Prostate gland (tissue), 2 donors: ENCODE results near the gene ARHGAP24. TPM values are rescaled to one million over a fixed set of nuclear protein-coding genes. Genes with fewer than 3 reads are reported as not detected.

Source experiments
- DNase-seq: peaks from one replicate; pipeline ENCODE4 v3.0.0-alpha.2; 2019; ENCODE audit warnings: low spot score
- H3K27ac ChIP-seq, 2 donors: fragments of 200-600 bp; sonication (generic); 2 replicates each; pipeline ENCODE4 v1.5.1; 2017 to 2019
- H3K27me3 ChIP-seq: fragments of 200-600 bp; sonication (generic); replicated peaks from 2 replicates; pipeline ENCODE4 v1.5.1; 2019; ENCODE audit not compliant: insufficient read depth
- H3K36me3 ChIP-seq, 2 donors: fragments of 200-600 bp; sonication (generic); 1 replicate in 1 of 2; 2 replicates in 1 of 2; pipeline versions ENCODE4 v1.5.1 to v1.8.1; 2017 to 2019
- H3K4me1 ChIP-seq: fragments of 200-600 bp; sonication (generic); replicated peaks from 2 replicates; pipeline ENCODE4 v1.5.1; 2019
- H3K4me3 ChIP-seq, 2 donors: fragments of 200-600 bp; sonication (generic); 2 replicates each; pipeline ENCODE4 v1.5.1; 2017 to 2019
- H3K9me3 ChIP-seq: fragments of 200-600 bp; sonication (generic); 2 replicates; pipeline ENCODE4 v1.5.1; 2017
- POLR2A ChIP-seq: fragments of 450-650 bp; IDR thresholded peaks from one replicate; pipeline ENCODE4 v1.6.1; 2016; ENCODE audit warnings: antibody characterized with exemption, mild to moderate bottlenecking
- POLR2AphosphoS5 ChIP-seq: sonication (generic); formaldehyde crosslinking; IDR thresholded peaks from one replicate; pipeline ENCODE4 v1.6.1; 2017; ENCODE audit warnings: antibody characterized with exemption
- WGBS: methylation state at CpG from one replicate; pipeline ENCODE4 v1.1.5; 2018; 5-methylcytosine and 5-hydroxymethylcytosine counted together
- intact Hi-C: fragments of 100-400 bp; cut with DNase I; formaldehyde crosslinking; loops from one replicate; pipeline ENCODE4 v1.14.2; 2022
- total RNA-seq, 2 donors: library from RNA; depleted of rRNA; stranded (reverse); fragments of >200 nt; gene quantifications; one replicate each; pipeline ENCODE4 v1.1.0, GENCODE V29; 2016
- TF ChIP-seq, protein P1 (sequence below), 4 experiments: fragments of 200-600 bp in 2 of 4; fragments of 450-650 bp in 2 of 4; sonication (generic) in 2 of 4; IDR thresholded peaks; 1 replicate in 3 of 4; 2 replicates in 1 of 4; pipeline ENCODE4 v1.5.1; 2016 to 2019; ENCODE audit warnings: antibody characterized with exemption in 4 of 4, mild to moderate bottlenecking in 2 of 4, moderate library complexity in 2 of 4

ARHGAP24 gene
- total RNA-seq, 2 donors from 2014 or later, result 6.7 to 7.4 TPM

DNA sequence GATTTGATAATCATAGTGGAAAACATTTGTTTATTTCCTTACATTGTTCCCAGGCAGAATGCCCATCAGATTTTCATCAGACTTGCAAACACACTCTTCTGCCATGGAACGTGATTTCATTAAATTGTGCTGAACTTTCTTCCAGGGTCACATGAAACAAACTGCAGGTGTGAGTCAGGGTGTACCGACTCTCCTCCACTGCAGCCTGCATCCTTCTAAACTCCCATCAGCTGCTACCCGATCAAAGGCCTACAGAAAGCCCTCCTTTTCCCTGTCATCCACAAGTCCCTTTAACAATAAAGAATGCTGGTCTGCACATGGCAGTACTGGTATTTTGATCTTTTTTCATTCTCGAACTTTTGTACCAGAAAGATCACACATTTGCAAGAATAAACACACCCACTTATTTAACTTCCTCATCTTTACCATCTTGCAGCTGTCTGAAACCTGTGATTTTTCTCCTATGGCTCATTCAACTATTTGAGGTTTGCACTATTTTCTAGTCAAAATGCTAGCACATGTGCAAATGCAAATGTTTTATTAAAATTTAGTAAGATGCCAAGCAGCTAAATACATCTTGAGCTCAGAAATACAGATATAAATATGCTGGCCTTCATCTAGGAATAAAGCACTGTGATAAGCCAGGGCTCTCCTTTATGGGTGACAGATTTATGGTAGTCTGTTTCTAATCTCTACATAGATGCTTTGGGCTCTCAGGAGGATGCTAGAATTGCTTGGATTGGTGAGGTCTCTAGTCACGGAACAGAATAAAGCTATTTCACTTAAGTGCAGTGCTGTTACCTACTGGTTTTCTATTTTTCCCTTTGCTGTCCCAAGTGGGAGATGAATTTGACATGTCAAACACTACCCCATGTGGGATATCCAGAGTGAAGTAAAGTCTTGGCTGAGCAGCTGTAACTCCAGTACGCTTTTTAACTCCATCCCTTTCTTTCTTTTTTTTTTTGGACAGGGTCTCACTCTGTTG lies 25.8 kb upstream of the ARHGAP24 start:
- TF ChIP-seq, protein P1, sequence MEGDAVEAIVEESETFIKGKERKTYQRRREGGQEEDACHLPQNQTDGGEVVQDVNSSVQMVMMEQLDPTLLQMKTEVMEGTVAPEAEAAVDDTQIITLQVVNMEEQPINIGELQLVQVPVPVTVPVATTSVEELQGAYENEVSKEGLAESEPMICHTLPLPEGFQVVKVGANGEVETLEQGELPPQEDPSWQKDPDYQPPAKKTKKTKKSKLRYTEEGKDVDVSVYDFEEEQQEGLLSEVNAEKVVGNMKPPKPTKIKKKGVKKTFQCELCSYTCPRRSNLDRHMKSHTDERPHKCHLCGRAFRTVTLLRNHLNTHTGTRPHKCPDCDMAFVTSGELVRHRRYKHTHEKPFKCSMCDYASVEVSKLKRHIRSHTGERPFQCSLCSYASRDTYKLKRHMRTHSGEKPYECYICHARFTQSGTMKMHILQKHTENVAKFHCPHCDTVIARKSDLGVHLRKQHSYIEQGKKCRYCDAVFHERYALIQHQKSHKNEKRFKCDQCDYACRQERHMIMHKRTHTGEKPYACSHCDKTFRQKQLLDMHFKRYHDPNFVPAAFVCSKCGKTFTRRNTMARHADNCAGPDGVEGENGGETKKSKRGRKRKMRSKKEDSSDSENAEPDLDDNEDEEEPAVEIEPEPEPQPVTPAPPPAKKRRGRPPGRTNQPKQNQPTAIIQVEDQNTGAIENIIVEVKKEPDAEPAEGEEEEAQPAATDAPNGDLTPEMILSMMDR (IDR thresholded peaks at IDR 0.05), result no peak
- H3K9me3 ChIP-seq, result no peaks in the 10 kb centered on the region
- H3K4me3 ChIP-seq, result no peak overlapping the region
- no peaks in the 10 kb centered on the region for H3K36me3 ChIP-seq
- no peak for DNase-seq
- no peaks in the 10 kb centered on the region for H3K27me3 ChIP-seq
- no peaks in the 10 kb centered on the region for H3K4me1 ChIP-seq
- 53% methylated on average over 6 of the region's 6 CpGs for WGBS
- intact Hi-C loops, result no loop called here
- no peak overlapping the region for H3K27ac ChIP-seq

DNA sequence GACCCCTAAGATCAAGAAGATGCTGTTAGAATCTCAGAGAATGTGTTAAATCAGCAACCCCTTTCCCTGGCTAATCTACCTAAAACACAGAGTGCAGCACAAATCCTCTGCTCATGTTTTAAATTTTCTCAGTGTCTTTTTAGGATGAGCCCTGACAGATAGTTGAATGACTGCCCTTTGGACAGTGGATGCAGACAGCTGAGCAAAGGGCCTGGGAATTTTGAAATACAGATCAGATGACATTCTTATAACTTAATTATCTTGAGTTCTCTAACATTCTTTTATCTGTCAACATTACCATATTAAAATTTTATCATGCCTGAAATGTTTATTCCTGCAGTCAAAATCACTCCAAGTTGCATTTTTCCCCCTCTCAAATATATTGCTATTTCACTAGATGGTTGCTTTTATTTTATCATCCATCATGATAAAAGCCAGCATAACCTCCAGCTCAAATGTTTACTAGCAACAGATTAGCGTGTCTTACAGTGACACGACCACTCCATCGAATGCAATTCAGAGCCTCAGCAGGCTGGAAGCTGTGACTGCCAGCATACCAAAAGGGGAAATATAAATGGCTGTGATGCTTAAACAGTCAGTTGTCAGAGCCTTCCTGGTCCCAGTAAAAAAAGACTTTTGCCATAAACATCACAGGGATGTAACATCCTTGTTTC lies 22.8 kb upstream of the ARHGAP24 start:
- no peaks in the 10 kb centered on the region for H3K27me3 ChIP-seq
- WGBS, result 19% methylated on average over 3 of the region's 3 CpGs
- H3K36me3 ChIP-seq, result no peaks in the 10 kb centered on the region

DNA sequence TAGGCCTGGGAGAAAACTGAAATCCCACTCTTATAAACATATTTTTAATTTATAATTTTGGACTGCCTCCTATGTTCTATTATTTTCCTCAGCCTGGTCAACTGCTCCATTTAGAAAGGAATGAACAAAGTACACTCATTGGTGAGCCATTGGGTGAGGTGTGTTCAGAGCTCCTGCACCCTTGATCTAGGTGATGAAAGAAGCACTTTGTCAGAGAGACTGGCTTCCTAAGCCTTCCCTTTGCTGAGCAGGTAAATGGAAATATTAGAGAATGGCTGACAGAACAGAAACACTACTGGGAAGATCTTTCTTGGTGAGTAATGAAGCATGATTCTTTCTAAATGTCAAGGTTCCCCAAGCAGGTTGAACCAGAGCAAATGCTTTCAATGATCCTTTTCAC lies 19.0 kb upstream of the ARHGAP24 start:
- intact Hi-C loops, result no loop called here
- TF ChIP-seq POLR2AphosphoS5 (no peak), POLR2A (no peak)
- TF ChIP-seq, protein P1 (IDR thresholded peaks at IDR 0.05), result no peak
- H3K27me3 ChIP-seq, result no peaks in the 10 kb centered on the region
- H3K27ac ChIP-seq, result no peak overlapping the region
- no peak for DNase-seq
- H3K9me3 ChIP-seq, result no peaks in the 10 kb centered on the region
- no peak overlapping the region for H3K4me3 ChIP-seq
- no peaks in the 10 kb centered on the region for H3K4me1 ChIP-seq
- H3K36me3 ChIP-seq, result no peaks in the 10 kb centered on the region

More for the DNA sequence above, 22.8 kb upstream of the ARHGAP24 start:
- no peak overlapping the region for H3K27ac ChIP-seq
- intact Hi-C loops, result no loop called here
- H3K4me1 ChIP-seq, result no peaks in the 10 kb centered on the region
- no peak for DNase-seq
- no peaks in the 10 kb centered on the region for H3K9me3 ChIP-seq
- no peak overlapping the region for H3K4me3 ChIP-seq
- TF ChIP-seq POLR2A, result no peak

DNA sequence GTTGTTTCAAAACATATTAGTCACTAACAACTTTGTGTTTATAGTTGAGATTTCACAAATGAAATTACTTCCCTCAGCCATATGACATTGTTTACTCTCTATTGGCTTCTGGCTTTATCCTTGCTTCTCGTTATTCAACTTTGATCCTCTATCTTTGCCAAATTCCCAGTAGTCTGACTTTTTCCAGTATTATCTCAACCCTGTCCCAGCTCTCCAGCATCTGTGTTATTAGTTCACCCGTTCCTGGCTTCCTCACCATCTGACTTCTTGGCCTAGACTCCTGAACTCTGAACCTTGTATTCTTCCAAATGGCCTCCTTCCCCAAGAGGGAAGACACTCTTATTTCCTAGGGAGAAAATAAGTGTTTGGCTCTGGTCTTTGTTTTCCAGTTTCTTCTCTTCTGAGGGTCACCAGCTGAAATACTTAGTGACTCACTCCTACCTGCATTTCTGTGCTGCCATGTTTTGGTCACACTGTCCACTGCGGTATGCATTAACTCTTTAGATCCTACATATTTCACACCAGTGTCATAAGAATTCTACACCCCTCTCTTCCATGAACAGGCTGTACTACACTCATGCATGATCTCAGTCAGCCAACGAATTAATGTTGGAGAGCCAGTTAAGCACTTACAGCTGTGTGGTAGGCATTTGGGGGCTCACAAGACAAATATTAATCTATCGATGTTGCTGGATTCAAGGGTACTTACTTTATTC lies 17.0 kb upstream of the ARHGAP24 start:
- no peak for DNase-seq
- Histone ChIP-seq H3K27me3 (no peaks in the 10 kb centered on the region), H3K4me1 (no peaks in the 10 kb centered on the region), H3K4me3 (no peak overlapping the region), H3K27ac (no peak overlapping the region), H3K9me3 (no peaks in the 10 kb centered on the region), H3K36me3 (no peaks in the 10 kb centered on the region)
- WGBS, result 84% methylated on average over 5 of the region's 5 CpGs
- TF ChIP-seq, protein P1 (IDR thresholded peaks at IDR 0.05), result no peak
- TF ChIP-seq POLR2A (no peak), POLR2AphosphoS5 (no peak)
- intact Hi-C loops, result no loop called here

DNA sequence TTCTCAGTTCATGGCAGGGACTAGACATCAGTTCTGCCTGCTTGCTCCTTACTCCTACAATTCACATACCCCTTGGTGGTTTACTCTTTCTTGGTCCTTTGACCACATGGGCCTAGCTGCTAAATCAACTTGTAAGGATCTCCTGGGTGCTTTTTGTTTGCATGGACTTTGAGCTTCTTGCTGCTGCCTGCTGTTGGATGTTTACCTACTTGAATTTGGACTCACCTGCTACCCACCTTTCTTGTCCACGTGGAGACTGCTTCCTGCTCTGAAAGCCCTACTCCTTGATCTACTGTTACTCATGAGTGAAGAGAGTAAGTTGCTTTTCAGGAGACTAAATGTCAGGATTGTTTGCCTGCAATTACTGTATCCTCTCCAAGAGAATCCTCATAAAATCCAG lies 15.2 kb upstream of the ARHGAP24 start:
- Histone ChIP-seq H3K27ac (no peak overlapping the region), H3K36me3 (no peaks in the 10 kb centered on the region), H3K4me1 (no peaks in the 10 kb centered on the region), H3K4me3 (no peak overlapping the region), H3K9me3 (no peaks in the 10 kb centered on the region), H3K27me3 (no peaks in the 10 kb centered on the region)
- no peak for TF ChIP-seq POLR2A
- no peak for TF ChIP-seq POLR2AphosphoS5
- TF ChIP-seq, protein P1 (IDR thresholded peaks at IDR 0.05), result no peak
- intact Hi-C loops, result no loop called here
- 46% methylated on average over 1 of the region's 1 CpG for WGBS
- DNase-seq, result no peak
